B cell (primary cell): ENCODE measurements around the gene NREP.

ENCODE experiments used
- EZH2 ChIP-seq: IDR thresholded peaks from 2 replicates; pipeline ENCODE4 v1.6.1; 2012; ENCODE audit warnings: borderline replicate concordance, low read depth, mild to moderate bottlenecking, moderate library complexity, low read length; ENCODE audit not compliant: insufficient read depth, poor library complexity, severe bottlenecking
- TF ChIP-seq, protein P1 (sequence below): fragments of 200-600 bp; IDR thresholded peaks from one replicate; pipeline ENCODE4 v1.8.0; 2022; ENCODE audit warnings: antibody characterized with exemption, mild to moderate bottlenecking

DNA sequence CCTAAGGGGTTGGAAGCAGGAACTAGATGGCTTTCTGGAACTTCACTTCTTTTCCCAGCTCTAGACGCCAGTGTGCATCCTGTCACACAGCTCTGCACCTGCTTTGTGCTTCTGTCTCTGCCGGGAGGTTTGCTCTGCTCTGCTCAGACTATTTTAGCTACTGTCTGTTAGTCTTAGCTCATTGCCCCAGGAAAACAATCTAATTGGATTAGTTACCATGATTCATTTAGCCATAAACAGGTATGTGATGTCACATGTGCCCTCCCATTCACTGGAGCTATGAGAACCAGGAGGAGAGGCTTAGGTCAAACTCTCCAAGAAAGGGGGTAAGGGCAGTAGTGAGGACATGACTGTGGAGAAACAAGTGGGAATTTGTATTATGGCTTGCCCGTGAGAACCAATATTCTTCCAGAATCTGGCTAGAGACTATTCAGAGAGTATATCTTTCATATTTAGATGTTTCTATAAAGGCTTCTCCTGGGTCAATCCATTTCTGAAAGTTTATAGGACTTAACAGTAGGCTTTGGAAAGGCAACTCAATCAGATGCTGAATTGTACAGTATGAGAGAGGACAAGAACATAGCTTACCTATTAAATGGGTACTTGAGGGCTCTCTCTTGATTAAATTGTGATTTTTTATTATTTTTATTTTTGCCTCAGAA, 22.4 kb upstream of the NREP start:
- TF ChIP-seq, protein P1, sequence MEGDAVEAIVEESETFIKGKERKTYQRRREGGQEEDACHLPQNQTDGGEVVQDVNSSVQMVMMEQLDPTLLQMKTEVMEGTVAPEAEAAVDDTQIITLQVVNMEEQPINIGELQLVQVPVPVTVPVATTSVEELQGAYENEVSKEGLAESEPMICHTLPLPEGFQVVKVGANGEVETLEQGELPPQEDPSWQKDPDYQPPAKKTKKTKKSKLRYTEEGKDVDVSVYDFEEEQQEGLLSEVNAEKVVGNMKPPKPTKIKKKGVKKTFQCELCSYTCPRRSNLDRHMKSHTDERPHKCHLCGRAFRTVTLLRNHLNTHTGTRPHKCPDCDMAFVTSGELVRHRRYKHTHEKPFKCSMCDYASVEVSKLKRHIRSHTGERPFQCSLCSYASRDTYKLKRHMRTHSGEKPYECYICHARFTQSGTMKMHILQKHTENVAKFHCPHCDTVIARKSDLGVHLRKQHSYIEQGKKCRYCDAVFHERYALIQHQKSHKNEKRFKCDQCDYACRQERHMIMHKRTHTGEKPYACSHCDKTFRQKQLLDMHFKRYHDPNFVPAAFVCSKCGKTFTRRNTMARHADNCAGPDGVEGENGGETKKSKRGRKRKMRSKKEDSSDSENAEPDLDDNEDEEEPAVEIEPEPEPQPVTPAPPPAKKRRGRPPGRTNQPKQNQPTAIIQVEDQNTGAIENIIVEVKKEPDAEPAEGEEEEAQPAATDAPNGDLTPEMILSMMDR, result no peak
- no peak for TF ChIP-seq EZH2
